ENCODE results near the gene APBA2.

Gene APBA2

DNA sequence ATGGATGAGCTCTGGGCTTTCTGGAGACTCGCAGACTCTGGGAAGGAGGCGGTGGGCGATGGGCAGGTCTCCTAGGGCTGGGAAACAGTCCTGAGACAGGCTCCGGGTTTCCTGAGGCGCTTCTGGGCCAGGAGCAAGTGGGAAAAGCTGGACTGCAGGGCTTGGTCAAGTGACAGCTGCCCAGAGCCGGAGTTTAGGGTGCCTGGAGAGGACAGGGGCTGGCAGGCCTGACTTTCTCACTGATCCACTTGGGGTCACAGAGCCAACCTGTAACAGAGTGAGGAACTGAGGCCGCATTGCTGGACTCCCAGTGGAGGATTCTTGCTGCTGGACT, 107.9 kb downstream of the APBA2 start:
- Histone ChIP-seq H2AK5ac (ENCODE audit: low read depth, low read length) (no peak overlapping the region), H3K9me3 (replicated peaks in 1 of 2; ENCODE audit: control insufficient read depth in 2 of 2, insufficient read depth in 1 of 2, low read depth in 1 of 2, low read length in 2 of 2) (peaks cover 0 to 4% of the 10 kb centered on the region in 2 donors), H4K8ac (ENCODE audit: low read depth, low read length) (no peak overlapping the region), H2BK5ac (ENCODE audit: low read length) (no peak overlapping the region), H3K36me3 (replicated peaks in 1 of 2; ENCODE audit: control insufficient read depth in 2 of 2, insufficient read depth in 2 of 2, low read length in 2 of 2) (peaks cover 2 to 22% of the 10 kb centered on the region in 2 donors), H3K23ac (ENCODE audit: low read depth, low read length, poor library complexity) (no peak overlapping the region), H3K9ac (ENCODE audit: low read depth, low read length, poor library complexity) (no peak overlapping the region), H3K79me1 (ENCODE audit: low read depth, low read length) (no peaks in the 10 kb centered on the region), H2BK15ac (ENCODE audit: low read length) (no peak overlapping the region), H3K4me2 (ENCODE audit: insufficient read depth, low read length, poor library complexity, severe bottlenecking) (no peak overlapping the region), H2BK120ac (ENCODE audit: low read depth, low read length) (no peak overlapping the region), H4K91ac (ENCODE audit: low read depth, low read length, poor library complexity) (no peak overlapping the region), H3K18ac (ENCODE audit: low read length) (peak overlapping the region; percentile 53), H3K4me1 (ENCODE audit: control insufficient read depth in 2 of 2, insufficient read depth in 1 of 2, low read depth in 1 of 2, low read length in 2 of 2) (peaks cover 28 to 46% of the 10 kb centered on the region in 2 donors), H3K27me3 (ENCODE audit: control insufficient read depth in 3 of 3, insufficient read depth in 3 of 3, low read depth in 1 of 3, low read length in 3 of 3) (peaks cover 0 to 2% (median 0%) of the 10 kb centered on the region in 3 experiments), H2AFZ (ENCODE audit: low read length) (no peak overlapping the region), H3K4ac (ENCODE audit: low read length) (no peak overlapping the region), H3K14ac (ENCODE audit: low read length) (no peak overlapping the region), H2BK12ac (ENCODE audit: low read length) (no peak overlapping the region), H3K4me3 (ENCODE audit: low read length in 2 of 2) (no peak overlapping the region), H3K27ac (replicated peaks; ENCODE audit: low read length) (no peak overlapping the region)
- DNase-seq (ENCODE audit: low spot score), result no peak
- no CpG with 5 or more reads among the region's 7 CpGs for WGBS, 2 donors (ENCODE audit: extremely low coverage in 2 of 2, insufficient read length in 2 of 2, insufficient replicate concordance in 1 of 2)

DNA sequence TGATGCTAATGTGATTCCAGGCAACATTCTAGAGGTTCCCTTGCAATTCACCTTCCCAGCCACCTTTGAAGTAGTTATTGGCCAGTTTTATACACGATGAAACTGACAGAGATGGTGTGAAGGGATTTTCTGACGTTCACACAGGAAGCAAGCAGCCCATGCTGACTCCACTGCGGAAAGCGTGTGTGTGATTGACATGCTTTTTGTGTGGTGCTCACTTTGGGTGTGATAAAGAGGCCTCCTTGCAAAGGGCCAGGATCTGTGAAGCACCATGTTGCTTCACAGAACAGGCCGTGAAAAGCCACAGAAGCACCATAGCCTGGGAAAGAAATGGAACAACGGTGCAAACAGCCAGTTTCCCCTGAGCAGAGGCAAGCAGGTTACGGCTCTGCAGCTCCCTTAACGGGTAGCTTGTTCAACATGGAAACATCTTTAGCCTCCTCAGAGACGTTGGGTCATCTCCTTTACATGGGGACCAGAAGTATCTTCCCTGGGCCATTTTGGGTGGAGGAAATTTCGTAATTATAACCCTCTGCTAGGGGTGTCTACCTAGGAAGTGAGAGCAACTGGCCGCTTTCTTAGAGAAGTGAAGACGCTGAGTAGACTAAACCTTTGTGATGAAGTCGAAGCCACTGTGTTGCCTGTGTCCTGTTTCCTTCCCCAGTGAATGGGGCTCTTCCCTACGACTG, 108.5 kb downstream of the APBA2 start:
- Histone ChIP-seq H4K91ac (ENCODE audit: low read depth, low read length, poor library complexity) (no peak overlapping the region), H3K9ac (ENCODE audit: low read depth, low read length, poor library complexity) (no peak overlapping the region), H3K4me1 (ENCODE audit: control insufficient read depth in 2 of 2, insufficient read depth in 1 of 2, low read depth in 1 of 2, low read length in 2 of 2) (peaks cover 25 to 46% of the 10 kb centered on the region in 2 donors), H2AFZ (ENCODE audit: low read length) (peak overlapping the region; percentile 53), H3K14ac (ENCODE audit: low read length) (no peak overlapping the region), H3K4me2 (ENCODE audit: insufficient read depth, low read length, poor library complexity, severe bottlenecking) (no peak overlapping the region), H3K23ac (ENCODE audit: low read depth, low read length, poor library complexity) (no peak overlapping the region), H3K27me3 (ENCODE audit: control insufficient read depth in 3 of 3, insufficient read depth in 3 of 3, low read depth in 1 of 3, low read length in 3 of 3) (peaks cover 0 to 2% (median 0%) of the 10 kb centered on the region in 3 experiments), H2BK15ac (ENCODE audit: low read length) (no peak overlapping the region), H2BK120ac (ENCODE audit: low read depth, low read length) (no peak overlapping the region), H4K8ac (ENCODE audit: low read depth, low read length) (no peak overlapping the region), H3K4ac (ENCODE audit: low read length) (no peak overlapping the region), H3K18ac (ENCODE audit: low read length) (peak overlapping the region; percentile 49), H2BK5ac (ENCODE audit: low read length) (no peak overlapping the region), H2BK12ac (ENCODE audit: low read length) (no peak overlapping the region), H3K79me1 (ENCODE audit: low read depth, low read length) (no peaks in the 10 kb centered on the region), H3K4me3 (ENCODE audit: low read length in 2 of 2) (peak overlapping the region in 1 of 2 donors; percentile 20), H2AK5ac (ENCODE audit: low read depth, low read length) (no peak overlapping the region), H3K27ac (replicated peaks; ENCODE audit: low read length) (no peak overlapping the region), H3K36me3 (replicated peaks in 1 of 2; ENCODE audit: control insufficient read depth in 2 of 2, insufficient read depth in 2 of 2, low read length in 2 of 2) (peaks cover 2 to 22% of the 10 kb centered on the region in 2 donors), H3K9me3 (replicated peaks in 1 of 2; ENCODE audit: control insufficient read depth in 2 of 2, insufficient read depth in 1 of 2, low read depth in 1 of 2, low read length in 2 of 2) (peaks cover 0 to 4% of the 10 kb centered on the region in 2 donors)
- no CpG with 5 or more reads among the region's 14 CpGs for WGBS, 2 donors (ENCODE audit: extremely low coverage in 2 of 2, insufficient read length in 2 of 2, insufficient replicate concordance in 1 of 2)
- no peak for DNase-seq (ENCODE audit: low spot score)

- peak overlapping the region; percentile 53 for H2AFZ ChIP-seq (ENCODE audit: low read length)
- no CpG with 5 or more reads among the region's 13 CpGs for WGBS, 2 donors (ENCODE audit: extremely low coverage in 2 of 2, insufficient read length in 2 of 2, insufficient replicate concordance in 1 of 2)
- DNase-seq (ENCODE audit: low spot score), result no peak
- no peak overlapping the region for H2BK5ac ChIP-seq (ENCODE audit: low read length)
- peak overlapping the region in 1 of 2 donors; percentile 20 for H3K4me3 ChIP-seq (ENCODE audit: low read length in 2 of 2)
- H2BK12ac ChIP-seq (ENCODE audit: low read length), result no peak overlapping the region
- no peak overlapping the region for H3K4me2 ChIP-seq (ENCODE audit: insufficient read depth, low read length, poor library complexity, severe bottlenecking)
- H3K27me3 ChIP-seq (ENCODE audit: control insufficient read depth in 3 of 3, insufficient read depth in 3 of 3, low read depth in 1 of 3, low read length in 3 of 3), result peaks cover 0 to 2% (median 0%) of the 10 kb centered on the region in 3 experiments
- H3K14ac ChIP-seq (ENCODE audit: low read length), result no peak overlapping the region
- H3K23ac ChIP-seq (ENCODE audit: low read depth, low read length, poor library complexity), result no peak overlapping the region
- H2BK15ac ChIP-seq (ENCODE audit: low read length), result no peak overlapping the region
- H4K91ac ChIP-seq (ENCODE audit: low read depth, low read length, poor library complexity), result no peak overlapping the region
- H3K36me3 ChIP-seq (replicated peaks in 1 of 2; ENCODE audit: control insufficient read depth in 2 of 2, insufficient read depth in 2 of 2, low read length in 2 of 2), result peaks cover 2 to 26% of the 10 kb centered on the region in 2 donors
- H2BK120ac ChIP-seq (ENCODE audit: low read depth, low read length), result no peak overlapping the region
- H3K4ac ChIP-seq (ENCODE audit: low read length), result no peak overlapping the region
- H2AK5ac ChIP-seq (ENCODE audit: low read depth, low read length), result no peak overlapping the region
- H3K79me1 ChIP-seq (ENCODE audit: low read depth, low read length), result no peaks in the 10 kb centered on the region
- no peak overlapping the region for H3K9ac ChIP-seq (ENCODE audit: low read depth, low read length, poor library complexity)
- no peak overlapping the region for H4K8ac ChIP-seq (ENCODE audit: low read depth, low read length)
- no peak overlapping the region for H3K27ac ChIP-seq (replicated peaks; ENCODE audit: low read length)
- peaks cover 19 to 42% of the 10 kb centered on the region in 2 donors for H3K4me1 ChIP-seq (ENCODE audit: control insufficient read depth in 2 of 2, insufficient read depth in 1 of 2, low read depth in 1 of 2, low read length in 2 of 2)
- H3K9me3 ChIP-seq (replicated peaks in 1 of 2; ENCODE audit: control insufficient read depth in 2 of 2, insufficient read depth in 1 of 2, low read depth in 1 of 2, low read length in 2 of 2), result peaks cover 0 to 4% of the 10 kb centered on the region in 2 donors
- peak overlapping the region; percentile 49 for H3K18ac ChIP-seq (ENCODE audit: low read length)
These were observed 109.2 kb downstream of the APBA2 start for GRCh38 chr15:28994831-28995596.

- H3K27ac ChIP-seq (replicated peaks; ENCODE audit: low read length), result no peak overlapping the region
- peaks cover 0 to 4% of the 10 kb centered on the region in 2 donors for H3K9me3 ChIP-seq (replicated peaks in 1 of 2; ENCODE audit: control insufficient read depth in 2 of 2, insufficient read depth in 1 of 2, low read depth in 1 of 2, low read length in 2 of 2)
- H3K14ac ChIP-seq (ENCODE audit: low read length), result no peak overlapping the region
- H3K4me3 ChIP-seq (ENCODE audit: low read length in 2 of 2), result no peak overlapping the region
- no CpG with 5 or more reads among the region's 9 CpGs for WGBS, 2 donors (ENCODE audit: extremely low coverage in 2 of 2, insufficient read length in 2 of 2, insufficient replicate concordance in 1 of 2)
- no peak overlapping the region for H2BK12ac ChIP-seq (ENCODE audit: low read length)
- no peak overlapping the region for H4K8ac ChIP-seq (ENCODE audit: low read depth, low read length)
- no peak overlapping the region for H3K18ac ChIP-seq (ENCODE audit: low read length)
- no peak overlapping the region for H2AK5ac ChIP-seq (ENCODE audit: low read depth, low read length)
- no peak overlapping the region for H3K9ac ChIP-seq (ENCODE audit: low read depth, low read length, poor library complexity)
- H3K23ac ChIP-seq (ENCODE audit: low read depth, low read length, poor library complexity), result no peak overlapping the region
- H3K79me1 ChIP-seq (ENCODE audit: low read depth, low read length), result no peaks in the 10 kb centered on the region
- H3K4ac ChIP-seq (ENCODE audit: low read length), result no peak overlapping the region
- no peak overlapping the region for H4K91ac ChIP-seq (ENCODE audit: low read depth, low read length, poor library complexity)
- no peak for DNase-seq (ENCODE audit: low spot score)
- peaks cover 19 to 42% of the 10 kb centered on the region in 2 donors for H3K4me1 ChIP-seq (ENCODE audit: control insufficient read depth in 2 of 2, insufficient read depth in 1 of 2, low read depth in 1 of 2, low read length in 2 of 2)
- H2BK15ac ChIP-seq (ENCODE audit: low read length), result no peak overlapping the region
- peaks cover 2 to 31% of the 10 kb centered on the region in 2 donors for H3K36me3 ChIP-seq (replicated peaks in 1 of 2; ENCODE audit: control insufficient read depth in 2 of 2, insufficient read depth in 2 of 2, low read length in 2 of 2)
- no peak overlapping the region for H2AFZ ChIP-seq (ENCODE audit: low read length)
- H3K4me2 ChIP-seq (ENCODE audit: insufficient read depth, low read length, poor library complexity, severe bottlenecking), result no peak overlapping the region
- no peak overlapping the region for H2BK120ac ChIP-seq (ENCODE audit: low read depth, low read length)
- no peak overlapping the region for H2BK5ac ChIP-seq (ENCODE audit: low read length)
- peaks cover 0 to 2% (median 0%) of the 10 kb centered on the region in 3 experiments for H3K27me3 ChIP-seq (ENCODE audit: control insufficient read depth in 3 of 3, insufficient read depth in 3 of 3, low read depth in 1 of 3, low read length in 3 of 3)
These were observed 109.9 kb downstream of the APBA2 start for GRCh38 chr15:28995705-28996104.
